DOHH2 (cell line): ENCODE measurements around the gene HMGB3.

Source experiments
- EZH2phosphoT487 ChIP-seq: fragments of 200-600 bp; sonication (generic); IDR thresholded peaks from 2 replicates; pipeline ENCODE4 v1.6.1; 2017; ENCODE audit warnings: borderline replicate concordance, mild to moderate bottlenecking, antibody characterized with exemption, low read length, moderate library complexity, mixed read lengths
- TF ChIP-seq, protein P1 (sequence below): fragments of 200-600 bp; sonication (generic); IDR thresholded peaks from one replicate; pipeline ENCODE4 v1.5.1; 2014; ENCODE audit warnings: antibody characterized with exemption, mild to moderate bottlenecking, low read depth, low read length; ENCODE audit not compliant: poor library complexity, severe bottlenecking

DNA sequence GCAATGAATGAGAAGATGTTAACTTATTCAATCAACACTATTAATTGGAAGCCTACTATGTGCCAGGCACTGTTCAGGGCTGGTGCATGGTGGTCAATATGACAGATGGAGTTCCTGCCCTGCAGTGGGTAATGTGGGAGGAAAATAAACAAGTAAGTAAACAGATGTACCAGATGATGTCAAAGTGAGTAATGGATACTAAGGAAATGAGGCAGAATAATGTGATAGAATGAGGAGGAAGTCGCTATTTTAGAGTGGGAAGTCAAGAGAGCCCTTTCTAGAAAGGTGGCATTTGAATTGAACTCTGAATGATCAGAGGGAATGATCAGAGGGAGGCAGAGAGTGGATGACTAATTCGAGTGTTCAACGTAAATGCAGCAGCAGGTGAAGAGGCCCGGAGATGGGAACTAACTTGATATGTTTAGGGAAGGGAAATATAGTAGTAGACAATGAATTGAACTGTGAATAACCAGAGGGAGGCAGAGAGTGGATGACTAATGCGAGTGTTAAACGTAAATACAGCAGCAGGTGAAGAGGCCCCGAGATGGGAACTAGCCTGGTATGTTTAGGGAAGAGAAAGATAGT, 48.3 kb downstream of the HMGB3 start:
- TF ChIP-seq, protein P1, sequence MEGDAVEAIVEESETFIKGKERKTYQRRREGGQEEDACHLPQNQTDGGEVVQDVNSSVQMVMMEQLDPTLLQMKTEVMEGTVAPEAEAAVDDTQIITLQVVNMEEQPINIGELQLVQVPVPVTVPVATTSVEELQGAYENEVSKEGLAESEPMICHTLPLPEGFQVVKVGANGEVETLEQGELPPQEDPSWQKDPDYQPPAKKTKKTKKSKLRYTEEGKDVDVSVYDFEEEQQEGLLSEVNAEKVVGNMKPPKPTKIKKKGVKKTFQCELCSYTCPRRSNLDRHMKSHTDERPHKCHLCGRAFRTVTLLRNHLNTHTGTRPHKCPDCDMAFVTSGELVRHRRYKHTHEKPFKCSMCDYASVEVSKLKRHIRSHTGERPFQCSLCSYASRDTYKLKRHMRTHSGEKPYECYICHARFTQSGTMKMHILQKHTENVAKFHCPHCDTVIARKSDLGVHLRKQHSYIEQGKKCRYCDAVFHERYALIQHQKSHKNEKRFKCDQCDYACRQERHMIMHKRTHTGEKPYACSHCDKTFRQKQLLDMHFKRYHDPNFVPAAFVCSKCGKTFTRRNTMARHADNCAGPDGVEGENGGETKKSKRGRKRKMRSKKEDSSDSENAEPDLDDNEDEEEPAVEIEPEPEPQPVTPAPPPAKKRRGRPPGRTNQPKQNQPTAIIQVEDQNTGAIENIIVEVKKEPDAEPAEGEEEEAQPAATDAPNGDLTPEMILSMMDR: no peak
- no peak for TF ChIP-seq EZH2phosphoT487
